CD4-positive, alpha-beta T cell treated with Interferon alpha-2 for 1 hour (primary cell): Measurements from ENCODE around the gene THAP5.

Experiments used
- DNase-seq, 2 donors: peaks; one replicate each; pipeline ENCODE4 v3.0.0-alpha.2; 2020 to 2022

Gene THAP5

GRCh38 chr7:108569381-108570145, at the start of gene THAP5, which contains the start of gene DNAJB9:
Gene THAP5, minus strand, starts transcription at chr7:108569706. Its CDS starts 137 bp downstream, at chr7:108569569.
Gene DNAJB9, plus strand, starts transcription at chr7:108569874. Its CDS starts 1,853 bp downstream, at chr7:108571727.
- peak; percentile 100 for DNase-seq

GRCh38 chr7:108618056-108618455, 48.5 kb upstream of the THAP5 start:
- no peak for DNase-seq

- no peak for DNase-seq
Observed at GRCh38 chr7:108614896-108615295, 45.4 kb upstream of the THAP5 start.

GRCh38 chr7:108613949-108614381, 44.5 kb upstream of the THAP5 start:
- DNase-seq, result no peak

GRCh38 chr7:108613147-108613948, 43.8 kb upstream of the THAP5 start:
- DNase-seq, result peak in 1 of 2 donors; percentile 60

- no peak for DNase-seq
Observed at GRCh38 chr7:108611268-108611667, 41.8 kb upstream of the THAP5 start.

- no peak for DNase-seq
Observed at GRCh38 chr7:108609643-108610042, 40.1 kb upstream of the THAP5 start.

GRCh38 chr7:108605559-108606201, 36.2 kb upstream of the THAP5 start:
- DNase-seq, result no peak

- no peak for DNase-seq
Observed at GRCh38 chr7:108604307-108605077, 35.0 kb upstream of the THAP5 start.

- DNase-seq, result no peak
Observed at GRCh38 chr7:108603656-108604306, 34.3 kb upstream of the THAP5 start.

- no peak for DNase-seq
Observed at GRCh38 chr7:108600399-108600798, 30.9 kb upstream of the THAP5 start.

- no peak for DNase-seq
Observed at GRCh38 chr7:108598914-108599580, 29.5 kb upstream of the THAP5 start.

GRCh38 chr7:108598153-108598552, 28.6 kb upstream of the THAP5 start:
- no peak for DNase-seq

GRCh38 chr7:108596560-108596959, 27.1 kb upstream of the THAP5 start:
- DNase-seq, result no peak

- DNase-seq, result no peak
Observed at GRCh38 chr7:108592646-108593201, 23.2 kb upstream of the THAP5 start.

GRCh38 chr7:108590606-108591005, 21.1 kb upstream of the THAP5 start:
- DNase-seq, result no peak

GRCh38 chr7:108589874-108590273, 20.4 kb upstream of the THAP5 start:
- no peak for DNase-seq

GRCh38 chr7:108589199-108589598, 19.7 kb upstream of the THAP5 start:
- DNase-seq, result no peak

GRCh38 chr7:108586274-108586710, 16.8 kb upstream of the THAP5 start:
- no peak for DNase-seq

- DNase-seq, result no peak
Observed at GRCh38 chr7:108585843-108586242, 16.3 kb upstream of the THAP5 start.

- no peak for DNase-seq
Observed at GRCh38 chr7:108584211-108584610, 14.7 kb upstream of the THAP5 start.
